ENCODE results near the gene PICALM. TPM values are rescaled to one million over a fixed set of nuclear protein-coding genes. Genes with fewer than 3 reads are reported as not detected.
A peak's percentile ranks its signal among the peaks of the same experiment; 100 is the strongest.

The PICALM gene
- total RNA-seq, 1 experiment from 2014 or later: 132 TPM

GRCh38 chr11:85918910-85919794 lies 149.7 kb downstream of the PICALM start:
- peaks cover 13% of the 10 kb centered on the region for H3K4me1 ChIP-seq (replicated peaks)
- H3K36me3 ChIP-seq: no peaks in the 10 kb centered on the region
- no peaks in the 10 kb centered on the region for H3K9me3 ChIP-seq (replicated peaks)
- H3K4me3 ChIP-seq: no peak overlapping the region
- H3K27me3 ChIP-seq (replicated peaks): no peaks in the 10 kb centered on the region
- DNase-seq (ENCODE audit: low read depth in 1 of 2, low spot score in 2 of 2): peak in 1 of 2 experiments; percentile 52
- H3K27ac ChIP-seq: peak overlapping the region; percentile 58

- no peaks in the 10 kb centered on the region for H3K9me3 ChIP-seq (replicated peaks)
- H3K27me3 ChIP-seq (replicated peaks): no peaks in the 10 kb centered on the region
- H3K27ac ChIP-seq: no peak overlapping the region
- no peak for DNase-seq (ENCODE audit: low read depth in 1 of 2, low spot score in 2 of 2)
- H3K4me1 ChIP-seq (replicated peaks): peaks cover 7% of the 10 kb centered on the region
- H3K36me3 ChIP-seq: no peaks in the 10 kb centered on the region
- H3K4me3 ChIP-seq: no peak overlapping the region
Measured at GRCh38 chr11:85914425-85914824, 154.5 kb downstream of the PICALM start.

- Histone ChIP-seq H3K4me3 (no peak overlapping the region), H3K36me3 (no peaks in the 10 kb centered on the region), H3K4me1 (replicated peaks) (no peaks in the 10 kb centered on the region; the same call in 1 of the 2 replicates), H3K9me3 (replicated peaks) (no peaks in the 10 kb centered on the region), H3K27me3 (replicated peaks) (no peaks in the 10 kb centered on the region), H3K27ac (no peak overlapping the region)
- no peak for DNase-seq (ENCODE audit: low read depth in 1 of 2, low spot score in 2 of 2)
Measured at GRCh38 chr11:85913513-85913912, 155.4 kb downstream of the PICALM start.

- H3K27ac ChIP-seq: no peak overlapping the region
- no peaks in the 10 kb centered on the region for H3K9me3 ChIP-seq (replicated peaks)
- H3K4me1 ChIP-seq (replicated peaks): no peaks in the 10 kb centered on the region
- H3K36me3 ChIP-seq: no peaks in the 10 kb centered on the region
- no peaks in the 10 kb centered on the region for H3K27me3 ChIP-seq (replicated peaks)
- no peak overlapping the region for H3K4me3 ChIP-seq
- DNase-seq (ENCODE audit: low read depth in 1 of 2, low spot score in 2 of 2): no peak
Measured at GRCh38 chr11:85912414-85912813, 156.5 kb downstream of the PICALM start.

Other genes with a start within 250 kb of the PICALM start
- not detected in 2 replicates for gene CCDC83, start 213.7 kb downstream of the PICALM start, total RNA-seq (2014; rRNA removed; shearing (Covaris generic))
- gene EED, start 175.7 kb upstream of the PICALM start, total RNA-seq (2014; rRNA removed; shearing (Covaris generic)): 7.1 and 17.8 TPM in 2 replicates
- 35.0 and 53.5 TPM in 2 replicates for gene HIKESHI, start 233.2 kb upstream of the PICALM start, total RNA-seq (2014; rRNA removed; shearing (Covaris generic))